Measurements from ENCODE around the gene KHDRBS2.

DNA sequence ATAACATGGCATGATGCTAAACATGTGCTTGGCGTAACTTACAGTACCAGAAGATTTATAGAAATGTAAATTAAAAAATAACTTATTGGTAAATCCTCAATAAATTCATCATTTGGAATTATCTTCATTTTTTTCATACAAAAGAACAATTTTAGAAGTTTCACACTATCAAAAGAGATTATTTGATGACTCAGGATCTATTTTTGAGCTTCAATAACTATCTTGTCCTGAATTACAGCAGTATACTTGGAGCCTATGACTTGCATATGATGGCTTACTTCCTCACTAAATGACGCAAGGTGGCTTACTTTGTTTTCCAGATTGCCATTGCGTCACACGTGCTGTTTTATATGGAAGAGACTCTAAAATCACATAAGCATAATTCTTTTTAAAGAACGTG lies 49.2 kb downstream of the KHDRBS2 start:
- TF ChIP-seq, protein P1, sequence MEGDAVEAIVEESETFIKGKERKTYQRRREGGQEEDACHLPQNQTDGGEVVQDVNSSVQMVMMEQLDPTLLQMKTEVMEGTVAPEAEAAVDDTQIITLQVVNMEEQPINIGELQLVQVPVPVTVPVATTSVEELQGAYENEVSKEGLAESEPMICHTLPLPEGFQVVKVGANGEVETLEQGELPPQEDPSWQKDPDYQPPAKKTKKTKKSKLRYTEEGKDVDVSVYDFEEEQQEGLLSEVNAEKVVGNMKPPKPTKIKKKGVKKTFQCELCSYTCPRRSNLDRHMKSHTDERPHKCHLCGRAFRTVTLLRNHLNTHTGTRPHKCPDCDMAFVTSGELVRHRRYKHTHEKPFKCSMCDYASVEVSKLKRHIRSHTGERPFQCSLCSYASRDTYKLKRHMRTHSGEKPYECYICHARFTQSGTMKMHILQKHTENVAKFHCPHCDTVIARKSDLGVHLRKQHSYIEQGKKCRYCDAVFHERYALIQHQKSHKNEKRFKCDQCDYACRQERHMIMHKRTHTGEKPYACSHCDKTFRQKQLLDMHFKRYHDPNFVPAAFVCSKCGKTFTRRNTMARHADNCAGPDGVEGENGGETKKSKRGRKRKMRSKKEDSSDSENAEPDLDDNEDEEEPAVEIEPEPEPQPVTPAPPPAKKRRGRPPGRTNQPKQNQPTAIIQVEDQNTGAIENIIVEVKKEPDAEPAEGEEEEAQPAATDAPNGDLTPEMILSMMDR (IDR thresholded peaks at IDR 0.05), result no peak
- TF ChIP-seq POLR2A (IDR thresholded peaks at IDR 0.05), result no peak

Data from Peyer's patch (tissue), 4 donors.